D721Med (cell line): ENCODE data around the gene QSOX2.

ENCODE experiments used
- DNase-seq: peaks from one replicate; pipeline ENCODE4 v3.0.0; 2011; ENCODE audit warnings: low spot score; ENCODE audit not compliant: insufficient read length
- FAIRE-seq: peaks from 2 replicates; lab custom pipeline; 2011; peaks lifted over from hg19 to GRCh38; lab: Jason Lieb, UNC
- CTCF ChIP-seq: IDR thresholded peaks from 2 replicates; pipeline ENCODE4 v1.5.1; 2012; ENCODE audit warnings: mild to moderate bottlenecking, control low read depth; ENCODE audit not compliant: insufficient read depth; ENCODE audit errors: missing control alignments

Gene QSOX2

GRCh38 chr9:136218271-136218670, 27.3 kb downstream of the QSOX2 start:
- FAIRE-seq: no peak
- no peak for DNase-seq
- TF ChIP-seq CTCF: no peak

GRCh38 chr9:136216541-136217244, 28.9 kb downstream of the QSOX2 start:
- DNase-seq (no peak), FAIRE-seq (no peak)
- TF ChIP-seq CTCF: no peak

- DNase-seq: no peak
- no peak for TF ChIP-seq CTCF
- no peak for FAIRE-seq
These were observed 31.9 kb downstream of the QSOX2 start for GRCh38 chr9:136213733-136214132.

GRCh38 chr9:136212345-136212950, 33.2 kb downstream of the QSOX2 start:
- DNase-seq (peak; percentile 70), FAIRE-seq (no peak)
- no peak for TF ChIP-seq CTCF

- FAIRE-seq (no peak), DNase-seq (peak; percentile 65)
- TF ChIP-seq CTCF: no peak
These were observed 33.9 kb downstream of the QSOX2 start for GRCh38 chr9:136211441-136212344.

GRCh38 chr9:136211006-136211405, 34.6 kb downstream of the QSOX2 start:
- no peak for TF ChIP-seq CTCF
- FAIRE-seq: no peak
- no peak for DNase-seq
